PC-9 (cell line): Measurements from ENCODE around the gene DENND6A.

ENCODE experiments used
- CTCF ChIP-seq: fragments of 200-600 bp; sonication (generic); conservative IDR thresholded peaks from 2 replicates; pipeline ENCODE4 v1.6.1; 2017; ENCODE audit warnings: mixed run types, antibody characterized with exemption, mild to moderate bottlenecking, moderate library complexity
- EZH2 ChIP-seq: fragments of 200-600 bp; sonication (generic); IDR thresholded peaks from 2 replicates; pipeline ENCODE4 v1.8.0; 2017; ENCODE audit warnings: antibody characterized with exemption, low read depth

- TF ChIP-seq CTCF (no peak), EZH2 (no peak)
These were observed 116.8 kb downstream of the DENND6A start for GRCh38 chr3:57575966-57576626.
